ENCODE data around the gene CYYR1. TPM values are rescaled to one million over a fixed set of nuclear protein-coding genes. Genes with fewer than 3 reads are reported as not detected.

The CYYR1 gene
- total RNA-seq, 1 experiment from 2014 or later, result not detected

GRCh38 chr21:26563856-26564503 is 9.1 kb downstream of the CYYR1 start:
- intact Hi-C loops (cut with micrococcal nuclease; ENCODE audit: unreplicated experiment) (no loop called here), in situ Hi-C loops (cut with HindIII; ENCODE audit: low pct_unique_long_range_greater_than_20kb, low sequenced_read_pairs) (no loop called here)
- Histone ChIP-seq H3K27ac (ENCODE audit: low read length) (no peak overlapping the region), H3K4me1 (ENCODE audit: control insufficient read depth, insufficient read depth, low read length) (no peaks in the 10 kb centered on the region), H3K36me3 (ENCODE audit: control insufficient read depth, insufficient read depth, low read length) (no peaks in the 10 kb centered on the region), H3K9me3 (ENCODE audit: control insufficient read depth, insufficient read depth, low read depth, low read length) (no peaks in the 10 kb centered on the region), H3K27me3 (ENCODE audit: control insufficient read depth, insufficient read depth, low read length) (no peaks in the 10 kb centered on the region), H3K4me3 (ENCODE audit: low read depth in 2 of 2, low read length in 2 of 2) (no peak overlapping the region)
- CTCF ChIA-PET, result no interaction called here
- ATAC-seq (no peak), DNase-seq (ENCODE audit: low read depth, low spot score) (no peak)
- POLR2A ChIA-PET, result no interaction called here
- TF ChIP-seq TCF7L2 (IDR thresholded peaks at IDR 0.05; ENCODE audit: low read depth, low read length) (no peak), CTCF (IDR thresholded peaks at IDR 0.05) (no peak), POLR2AphosphoS5 (IDR thresholded peaks at IDR 0.05; ENCODE audit: low read depth, low read length) (no peak), SIN3A (IDR thresholded peaks at IDR 0.05; ENCODE audit: borderline replicate concordance, insufficient read depth, low read depth, low read length) (no peak), REST (IDR thresholded peaks at IDR 0.05; ENCODE audit: insufficient read depth in 1 of 2, low read depth in 2 of 2, low read length in 1 of 2) (no peak)
- BruUV-seq (replicated peaks), result no TSS peak

- in situ Hi-C loops (cut with HindIII; ENCODE audit: low pct_unique_long_range_greater_than_20kb, low sequenced_read_pairs), result no loop called here
Observed at GRCh38 chr21:26560612-26561011, 12.5 kb downstream of the CYYR1 start.

More at GRCh38 chr21:26560612-26561011, 12.5 kb downstream of the CYYR1 start:
- BruUV-seq (replicated peaks), result no TSS peak
- H3K27me3 ChIP-seq (ENCODE audit: control insufficient read depth, insufficient read depth, low read length), result no peaks in the 10 kb centered on the region
- ATAC-seq (no peak), DNase-seq (ENCODE audit: low read depth, low spot score) (no peak)
- H3K27ac ChIP-seq (ENCODE audit: low read length), result no peak overlapping the region
- H3K9me3 ChIP-seq (ENCODE audit: control insufficient read depth, insufficient read depth, low read depth, low read length), result no peaks in the 10 kb centered on the region
- no peak for TF ChIP-seq CTCF (IDR thresholded peaks at IDR 0.05)
- TF ChIP-seq SIN3A (IDR thresholded peaks at IDR 0.05; ENCODE audit: borderline replicate concordance, insufficient read depth, low read depth, low read length), result no peak
- TF ChIP-seq TCF7L2 (IDR thresholded peaks at IDR 0.05; ENCODE audit: low read depth, low read length), result no peak
- TF ChIP-seq POLR2AphosphoS5 (IDR thresholded peaks at IDR 0.05; ENCODE audit: low read depth, low read length), result no peak
- no peak for TF ChIP-seq REST (IDR thresholded peaks at IDR 0.05; ENCODE audit: insufficient read depth in 1 of 2, low read depth in 2 of 2, low read length in 1 of 2)
- no peaks in the 10 kb centered on the region for H3K4me1 ChIP-seq (ENCODE audit: control insufficient read depth, insufficient read depth, low read length)
- ChIA-PET CTCF (no interaction called here), POLR2A (no interaction called here)
- H3K4me3 ChIP-seq (ENCODE audit: low read depth in 2 of 2, low read length in 2 of 2), result no peak overlapping the region
- intact Hi-C loops (cut with micrococcal nuclease; ENCODE audit: unreplicated experiment), result no loop called here
- no peaks in the 10 kb centered on the region for H3K36me3 ChIP-seq (ENCODE audit: control insufficient read depth, insufficient read depth, low read length)
